CD4-positive, alpha-beta T cell treated with Interleukin-6 at 100 ng/mL for 8 hours (primary cell): ENCODE results near the gene SPEG.
"Not testable (repeated sequence)": the region's sequence is repeated elsewhere in the genome, so short reads cannot be mapped to it uniquely, and the experiment has no call there.

ENCODE experiments used
- DNase-seq: peaks from one replicate; pipeline ENCODE4 v3.0.0-alpha.2; 2020; ENCODE audit warnings: mixed read lengths, low spot score

Gene SPEG

DNA sequence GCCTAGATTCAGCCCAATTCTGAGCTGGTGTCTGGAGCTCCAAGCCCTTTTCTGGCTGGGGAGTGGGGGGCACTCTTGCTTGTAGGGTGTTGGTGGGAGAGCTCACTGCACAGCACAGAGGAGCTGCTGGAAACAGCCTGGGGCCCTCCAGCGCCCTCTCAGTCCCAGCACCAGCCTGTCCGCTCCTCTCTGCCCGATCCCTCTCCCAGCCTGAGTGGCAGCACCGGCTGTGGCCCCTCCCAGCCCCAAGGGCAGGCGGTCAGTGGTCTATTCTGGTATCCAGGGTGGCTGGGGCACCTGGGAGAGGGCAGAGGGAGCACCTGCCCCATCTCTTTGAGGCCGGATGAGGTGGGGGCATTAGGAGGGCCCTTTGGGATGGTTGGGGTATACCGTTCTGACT, 29.7 kb upstream of the SPEG start:
- DNase-seq = no peak

DNA sequence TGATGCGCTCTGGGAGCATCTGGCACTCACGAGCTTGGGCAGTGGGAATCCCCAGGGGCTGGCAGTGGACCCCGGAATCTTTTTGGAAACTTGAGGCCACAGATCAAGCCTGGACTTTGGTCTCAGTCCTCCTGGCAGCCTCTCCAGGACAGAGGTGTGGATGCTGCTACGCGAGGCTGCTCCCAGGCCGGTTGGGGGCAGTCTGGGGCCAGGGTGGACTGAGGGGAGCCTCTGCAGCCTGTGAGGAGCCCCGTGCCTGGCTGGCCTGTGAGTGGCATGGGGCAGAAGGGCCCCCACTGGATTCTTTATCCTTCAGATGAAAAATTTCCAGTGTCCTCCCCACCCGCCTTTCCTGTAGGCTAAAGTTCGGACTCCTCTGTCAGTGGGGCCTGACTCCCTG, 29.2 kb upstream of the SPEG start:
- no peak for DNase-seq

DNA sequence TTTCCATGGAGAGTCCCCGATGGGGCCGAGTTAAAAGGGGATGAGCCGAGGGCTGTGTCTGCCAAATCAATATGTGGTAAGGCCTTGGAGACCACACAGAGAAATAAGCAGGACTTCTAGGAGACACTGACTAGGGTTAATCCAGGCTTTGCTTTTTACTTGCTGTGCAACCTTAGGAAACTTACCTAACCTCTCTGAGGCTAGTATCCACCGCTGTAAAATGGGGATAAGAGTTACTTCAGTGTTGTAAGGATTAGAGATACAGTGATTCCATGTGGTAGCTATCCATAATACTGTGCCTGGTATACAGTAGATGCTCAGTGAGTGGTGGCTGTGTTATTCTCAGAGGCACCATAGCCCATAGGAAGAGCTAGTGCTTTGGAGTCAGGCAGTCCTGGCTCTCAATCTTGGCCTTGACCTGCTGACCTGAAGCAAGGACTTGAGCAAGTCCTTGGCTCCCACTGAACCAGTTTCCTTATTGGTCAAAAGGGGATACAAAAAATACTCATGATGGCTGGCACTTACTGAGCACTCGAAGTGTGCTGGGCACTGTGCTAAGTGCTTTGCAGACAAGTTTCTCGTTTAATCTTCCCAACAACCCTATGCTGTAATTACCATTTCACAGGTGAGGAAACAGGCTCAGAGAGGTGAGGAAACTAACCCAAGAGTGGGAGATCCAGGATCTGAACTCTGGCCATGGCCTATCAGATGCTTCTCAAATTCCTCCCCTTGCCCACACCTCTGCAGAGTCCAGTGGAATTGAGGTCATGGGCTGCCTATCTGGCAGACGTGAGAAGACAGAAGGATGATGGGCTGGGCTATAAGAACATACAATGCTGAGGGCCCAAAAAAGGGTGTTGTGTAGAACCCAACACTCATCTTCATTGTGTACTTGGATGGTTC, 28.4 kb upstream of the SPEG start:
- no peak for DNase-seq

DNA sequence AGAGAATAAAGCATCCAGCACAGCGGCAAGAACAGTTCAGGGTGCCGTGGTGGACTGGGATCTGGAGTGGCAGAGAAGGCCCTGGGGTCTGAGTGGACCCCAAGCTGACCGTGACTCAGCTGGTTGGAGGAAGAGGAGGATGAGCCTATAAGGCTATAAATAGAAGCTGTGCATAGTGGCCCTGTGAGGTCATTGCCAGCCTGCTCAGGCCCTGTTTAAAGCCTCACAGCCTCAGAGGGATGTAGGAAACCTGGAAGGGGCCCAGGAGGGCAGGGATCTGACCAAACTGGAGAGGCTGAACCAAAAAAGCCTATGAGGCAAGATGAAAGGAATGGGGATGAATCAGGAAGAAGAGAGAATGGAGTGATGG, 27.8 kb upstream of the SPEG start:
- no peak for DNase-seq

DNA sequence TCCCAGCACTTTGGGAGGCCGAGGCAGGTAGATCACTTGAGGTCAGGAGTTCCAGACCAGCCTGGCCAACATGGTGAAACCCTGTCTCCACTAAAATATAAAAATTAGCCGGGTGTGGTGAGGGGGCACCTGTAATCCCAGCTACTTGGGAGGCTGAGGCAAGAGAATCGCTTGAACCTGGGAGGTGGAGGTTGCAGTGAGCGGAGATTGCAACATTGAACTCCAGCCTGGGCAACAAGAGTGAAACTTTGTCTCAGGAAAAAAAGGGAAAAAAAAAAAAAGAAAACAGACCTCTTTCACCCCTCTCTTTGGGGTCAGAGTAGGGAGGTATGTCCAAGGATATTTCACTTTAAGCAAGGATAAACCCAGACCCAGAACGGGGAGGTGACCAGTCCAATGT, 27.3 kb upstream of the SPEG start:
- not testable (repeated sequence) for DNase-seq

DNA sequence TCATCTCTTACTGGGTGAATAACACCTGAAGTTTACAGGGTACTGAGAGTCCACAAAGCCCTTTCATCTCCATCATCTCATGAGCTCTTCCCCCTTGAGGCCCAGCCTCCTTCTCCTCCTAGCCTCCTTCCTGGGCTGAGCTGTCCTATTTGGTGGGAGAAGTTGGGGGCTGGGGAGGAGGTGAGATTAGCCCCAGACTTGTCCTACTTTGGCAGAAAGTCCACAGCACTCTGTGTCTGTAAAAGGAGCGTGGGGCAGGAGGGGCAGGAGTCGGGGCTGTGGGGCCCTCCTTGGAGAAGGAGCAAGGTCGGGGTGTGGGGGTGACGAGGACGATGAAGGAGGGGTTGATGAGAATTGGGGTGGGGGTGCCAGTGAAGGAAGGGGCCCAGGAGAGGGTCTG, 26.4 kb upstream of the SPEG start:
- DNase-seq = no peak

DNA sequence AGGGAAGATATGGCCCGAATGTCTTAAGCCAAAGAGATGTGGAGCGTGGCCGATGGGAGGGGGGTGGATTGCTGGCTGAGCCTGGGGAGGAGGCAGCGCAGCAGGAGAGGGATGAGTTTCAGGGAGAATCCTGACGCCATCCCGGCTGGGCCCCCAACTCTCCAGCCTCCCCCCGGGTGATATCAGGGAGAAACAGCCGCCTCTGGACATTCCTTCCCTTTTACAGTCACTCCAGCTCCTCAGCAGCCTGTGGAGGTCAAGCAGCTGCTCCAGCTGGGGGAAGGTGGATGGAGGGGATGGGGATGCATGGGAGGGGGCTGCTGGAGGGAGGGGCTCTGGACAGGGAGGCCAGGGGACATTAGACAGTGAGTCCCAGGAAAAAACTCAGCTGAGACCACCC, 26.0 kb upstream of the SPEG start:
- no peak for DNase-seq

DNA sequence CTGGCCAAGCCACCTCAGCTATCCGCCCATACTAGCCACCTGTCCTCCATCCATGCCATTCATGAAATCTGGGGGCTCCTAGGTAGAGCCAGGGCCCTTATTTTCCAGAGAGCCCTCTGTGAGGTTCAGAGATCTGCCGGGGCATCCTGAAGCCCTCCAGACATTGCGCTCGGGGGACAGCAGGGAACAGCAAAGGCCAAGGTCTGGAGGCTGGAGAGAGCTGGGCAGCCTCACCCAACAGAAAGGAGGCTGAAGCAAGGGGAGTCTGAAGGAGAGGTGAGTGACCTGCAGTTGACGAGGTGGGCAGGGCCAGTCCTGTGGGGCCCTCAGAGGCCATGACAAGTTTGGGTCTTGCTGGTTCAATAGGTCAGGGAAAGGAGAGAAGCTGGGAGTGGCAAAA, 25.0 kb upstream of the SPEG start:
- no peak for DNase-seq

DNA sequence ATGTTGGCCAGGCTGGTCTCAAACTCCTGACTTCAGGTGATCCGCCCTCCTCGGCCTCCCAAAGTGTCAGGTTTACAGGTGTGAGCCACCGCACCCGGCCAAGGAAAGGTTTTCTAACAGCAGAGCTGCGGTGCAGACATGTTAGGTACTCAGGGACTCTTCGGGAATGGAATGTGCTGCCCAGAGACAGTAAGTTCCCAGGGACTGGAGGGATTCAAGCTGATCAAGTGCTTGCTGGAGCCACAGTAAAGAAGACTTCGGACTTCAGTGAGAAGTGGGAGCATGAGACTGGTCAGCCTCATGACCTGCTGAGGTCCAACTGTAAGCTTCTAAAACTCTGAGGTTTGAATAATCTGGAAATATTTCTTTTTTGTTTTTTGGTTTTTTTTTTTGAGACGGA, 24.3 kb upstream of the SPEG start:
- no peak for DNase-seq

DNA sequence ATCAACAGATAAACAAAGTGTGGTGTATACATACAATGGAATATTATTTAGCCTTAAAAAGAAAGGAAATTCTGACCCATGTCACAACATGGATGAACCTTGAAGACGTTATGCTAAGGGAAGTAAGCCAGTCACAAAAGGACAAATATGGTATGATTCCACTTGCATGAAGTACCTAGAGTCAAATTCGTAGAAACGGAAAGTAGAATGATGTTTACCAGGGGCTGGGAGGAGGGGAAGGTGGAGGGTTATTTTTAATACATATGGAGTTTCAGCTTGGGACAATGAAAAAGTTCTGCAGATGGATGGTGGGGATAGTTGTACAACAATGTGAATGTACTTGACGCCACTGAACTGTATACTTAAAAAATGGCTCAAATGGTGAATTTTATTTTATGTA, 19.8 kb upstream of the SPEG start:
- no peak for DNase-seq

DNA sequence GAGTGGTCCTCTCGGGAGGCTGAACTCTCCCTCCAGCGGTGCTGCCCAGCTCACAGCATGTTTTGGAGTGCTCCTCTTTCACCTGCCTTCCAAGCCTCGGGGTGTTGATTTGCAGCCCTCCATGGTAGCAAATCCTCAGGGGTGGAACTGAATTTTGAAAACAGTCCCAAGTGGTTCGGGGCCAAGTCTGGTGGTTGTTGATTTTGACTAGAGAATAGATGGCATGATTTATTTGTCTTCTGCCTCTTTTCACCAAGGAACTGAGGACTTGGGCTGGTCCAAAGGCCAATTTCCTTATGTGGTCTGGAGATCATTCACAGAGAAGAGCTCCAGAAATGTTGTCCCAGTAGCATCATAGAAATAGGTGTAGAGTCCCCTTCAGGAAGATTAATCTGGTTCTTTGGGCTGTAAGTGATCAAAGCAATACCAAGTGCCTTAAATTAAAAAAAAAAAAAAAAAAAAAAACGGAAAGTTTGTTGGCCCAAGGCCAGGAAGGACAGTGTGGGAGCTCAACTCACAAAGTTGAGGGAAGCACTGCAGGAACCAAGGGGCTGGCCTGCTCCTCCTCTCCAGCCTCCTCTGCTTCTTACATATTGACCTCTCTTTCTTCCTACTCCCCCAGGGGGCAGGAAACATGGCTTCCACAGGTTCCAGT, 18.9 kb upstream of the SPEG start:
- no peak for DNase-seq

DNA sequence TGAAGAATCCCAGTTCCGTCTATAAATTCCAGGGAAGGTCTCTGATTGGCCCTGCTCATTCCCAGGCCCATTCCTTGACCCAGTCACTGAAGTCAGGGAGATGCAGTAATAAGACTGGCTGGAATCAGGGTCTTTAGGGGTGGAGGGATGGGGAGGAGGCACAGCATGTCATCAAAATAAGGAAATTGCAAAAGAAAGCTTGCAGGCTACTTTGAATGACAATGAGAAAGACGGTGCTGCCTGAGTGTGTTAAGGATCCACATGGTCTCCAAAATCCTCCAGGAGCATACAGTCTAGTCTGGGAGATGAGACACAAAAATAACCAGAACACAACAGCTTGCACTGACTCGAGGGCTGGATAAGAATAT, 18.4 kb upstream of the SPEG start:
- DNase-seq = no peak

DNA sequence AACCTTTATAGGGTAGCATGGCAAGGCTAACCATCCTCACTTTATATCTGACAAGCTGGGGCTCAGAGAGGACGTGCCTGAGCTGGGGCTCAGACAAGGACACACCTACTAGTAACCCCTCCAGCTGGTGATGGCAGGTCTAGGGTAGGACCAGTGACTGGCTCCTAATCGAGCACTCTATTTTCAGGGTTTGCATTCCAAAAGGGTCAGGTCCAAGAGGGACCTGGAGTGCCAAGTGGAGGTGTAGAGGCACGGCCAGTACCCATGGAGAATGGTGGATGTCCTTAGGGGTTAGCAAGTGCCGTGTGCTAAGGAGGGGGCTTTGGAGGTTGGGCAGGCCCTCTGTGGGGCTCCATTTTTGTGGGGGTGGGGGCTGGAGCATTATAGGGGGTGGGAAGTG, 17.7 kb upstream of the SPEG start:
- no peak for DNase-seq

DNA sequence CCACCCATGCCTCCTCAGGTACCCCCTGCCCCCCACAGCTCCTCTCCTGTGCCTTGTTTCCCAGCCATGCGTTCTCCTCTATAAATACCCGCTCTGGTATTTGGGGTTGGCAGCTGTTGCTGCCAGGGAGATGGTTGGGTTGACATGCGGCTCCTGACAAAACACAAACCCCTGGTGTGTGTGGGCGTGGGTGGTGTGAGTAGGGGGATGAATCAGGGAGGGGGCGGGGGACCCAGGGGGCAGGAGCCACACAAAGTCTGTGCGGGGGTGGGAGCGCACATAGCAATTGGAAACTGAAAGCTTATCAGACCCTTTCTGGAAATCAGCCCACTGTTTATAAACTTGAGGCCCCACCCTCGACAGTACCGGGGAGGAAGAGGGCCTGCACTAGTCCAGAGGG, 17.3 kb upstream of the SPEG start:
- DNase-seq = no peak

DNA sequence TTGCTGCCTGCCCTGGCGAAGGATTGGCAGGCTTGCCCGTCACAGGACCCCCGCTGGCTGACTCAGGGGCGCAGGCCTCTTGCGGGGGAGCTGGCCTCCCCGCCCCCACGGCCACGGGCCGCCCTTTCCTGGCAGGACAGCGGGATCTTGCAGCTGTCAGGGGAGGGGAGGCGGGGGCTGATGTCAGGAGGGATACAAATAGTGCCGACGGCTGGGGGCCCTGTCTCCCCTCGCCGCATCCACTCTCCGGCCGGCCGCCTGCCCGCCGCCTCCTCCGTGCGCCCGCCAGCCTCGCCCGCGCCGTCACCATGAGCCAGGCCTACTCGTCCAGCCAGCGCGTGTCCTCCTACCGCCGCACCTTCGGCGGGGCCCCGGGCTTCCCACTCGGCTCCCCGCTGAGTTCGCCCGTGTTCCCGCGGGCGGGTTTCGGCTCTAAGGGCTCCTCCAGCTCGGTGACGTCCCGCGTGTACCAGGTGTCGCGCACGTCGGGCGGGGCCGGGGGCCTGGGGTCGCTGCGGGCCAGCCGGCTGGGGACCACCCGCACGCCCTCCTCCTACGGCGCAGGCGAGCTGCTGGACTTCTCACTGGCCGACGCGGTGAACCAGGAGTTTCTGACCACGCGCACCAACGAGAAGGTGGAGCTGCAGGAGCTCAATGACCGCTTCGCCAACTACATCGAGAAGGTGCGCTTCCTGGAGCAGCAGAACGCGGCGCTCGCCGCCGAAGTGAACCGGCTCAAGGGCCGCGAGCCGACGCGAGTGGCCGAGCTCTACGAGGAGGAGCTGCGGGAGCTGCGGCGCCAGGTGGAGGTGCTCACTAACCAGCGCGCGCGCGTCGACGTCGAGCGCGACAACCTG, 16.3 kb upstream of the SPEG start, which contains the start of gene DES:
DES (plus strand) TSS at position 223 of the 857 bp plus-strand sequence; CDS start at position 309, 86 bp downstream.
- no peak for DNase-seq

DNA sequence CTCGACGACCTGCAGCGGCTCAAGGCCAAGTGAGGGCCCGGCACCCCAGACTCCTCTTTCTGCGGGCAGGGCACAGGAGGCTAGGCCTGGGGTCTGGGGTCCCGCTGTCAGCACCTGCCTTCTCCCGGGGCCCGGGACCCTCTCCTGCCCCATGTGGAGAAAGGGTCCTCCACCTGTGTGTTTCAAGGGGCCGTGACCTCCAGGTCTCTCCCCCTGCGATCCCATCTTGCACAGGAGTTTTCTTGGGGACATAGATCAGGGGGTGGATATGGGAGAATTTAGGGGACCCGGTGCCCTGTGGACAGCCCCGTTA, 15.7 kb upstream of the SPEG start:
- DNase-seq = no peak

DNA sequence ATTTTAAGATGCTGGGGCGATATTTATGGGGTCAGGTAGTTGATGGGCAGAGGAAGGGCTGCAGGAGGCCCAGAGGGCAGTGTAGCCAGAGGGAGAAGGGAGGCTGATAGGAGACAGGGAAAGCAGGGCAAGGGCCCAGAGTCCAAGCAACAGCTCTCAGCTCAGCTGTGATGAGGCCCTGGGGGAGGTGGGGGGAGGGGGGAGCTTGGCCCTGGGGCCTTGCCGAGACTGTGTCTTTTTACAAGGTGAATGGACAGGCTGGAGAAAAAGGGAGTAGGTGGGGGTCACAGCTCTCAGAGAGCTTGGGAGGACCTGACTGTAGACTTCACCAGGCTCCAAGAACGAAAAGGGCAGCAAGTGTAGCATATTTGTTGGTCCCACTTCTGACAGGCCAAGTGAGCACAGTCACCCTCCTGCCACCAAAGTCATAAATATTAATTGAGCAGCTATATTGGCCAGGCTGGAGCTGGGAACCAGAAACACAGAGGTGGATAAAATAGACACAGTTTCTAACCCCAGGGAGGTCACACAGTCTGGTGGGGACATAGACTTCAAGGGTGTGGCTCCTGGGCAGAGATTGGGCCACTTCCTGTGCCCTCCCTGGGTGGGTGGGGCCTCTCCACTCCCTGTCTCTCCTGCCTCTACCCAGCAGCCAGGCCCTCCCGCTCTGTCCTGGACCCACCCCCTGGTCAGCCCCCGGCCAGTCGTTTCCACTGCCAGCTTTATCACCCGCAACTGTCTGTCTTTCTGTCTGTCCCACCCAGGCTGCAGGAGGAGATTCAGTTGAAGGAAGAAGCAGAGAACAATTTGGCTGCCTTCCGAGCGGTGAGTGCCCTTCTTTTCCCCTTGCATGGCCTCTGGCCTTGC, 15.1 kb upstream of the SPEG start:
- no peak for DNase-seq

DNA sequence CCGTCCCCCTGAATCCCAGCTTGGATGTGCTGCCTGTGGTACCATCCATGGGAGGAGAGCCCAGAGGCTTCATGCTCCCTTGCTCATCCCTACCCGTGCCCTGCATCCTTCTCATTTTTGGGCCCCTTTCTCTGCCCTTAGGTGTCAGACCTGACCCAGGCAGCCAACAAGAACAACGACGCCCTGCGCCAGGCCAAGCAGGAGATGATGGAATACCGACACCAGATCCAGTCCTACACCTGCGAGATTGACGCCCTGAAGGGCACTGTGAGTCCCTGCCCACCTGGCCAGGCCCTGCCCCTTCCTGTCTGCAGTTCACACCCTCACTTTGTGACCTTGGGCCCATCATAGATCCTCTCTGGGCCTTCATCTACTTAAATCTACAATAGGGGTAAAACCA, 14.0 kb upstream of the SPEG start:
- no peak for DNase-seq

DNA sequence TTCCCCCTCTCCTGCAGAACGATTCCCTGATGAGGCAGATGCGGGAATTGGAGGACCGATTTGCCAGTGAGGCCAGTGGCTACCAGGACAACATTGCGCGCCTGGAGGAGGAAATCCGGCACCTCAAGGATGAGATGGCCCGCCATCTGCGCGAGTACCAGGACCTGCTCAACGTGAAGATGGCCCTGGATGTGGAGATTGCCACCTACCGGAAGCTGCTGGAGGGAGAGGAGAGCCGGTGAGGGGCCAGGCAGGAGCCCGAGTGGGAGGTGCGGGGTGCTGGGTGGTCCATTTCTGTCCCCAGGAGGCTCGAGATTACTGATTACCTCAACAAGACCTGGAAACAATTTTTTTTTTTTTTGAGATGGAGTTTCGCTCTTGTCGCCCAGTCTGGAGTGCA, 13.3 kb upstream of the SPEG start:
- no peak for DNase-seq

DNA sequence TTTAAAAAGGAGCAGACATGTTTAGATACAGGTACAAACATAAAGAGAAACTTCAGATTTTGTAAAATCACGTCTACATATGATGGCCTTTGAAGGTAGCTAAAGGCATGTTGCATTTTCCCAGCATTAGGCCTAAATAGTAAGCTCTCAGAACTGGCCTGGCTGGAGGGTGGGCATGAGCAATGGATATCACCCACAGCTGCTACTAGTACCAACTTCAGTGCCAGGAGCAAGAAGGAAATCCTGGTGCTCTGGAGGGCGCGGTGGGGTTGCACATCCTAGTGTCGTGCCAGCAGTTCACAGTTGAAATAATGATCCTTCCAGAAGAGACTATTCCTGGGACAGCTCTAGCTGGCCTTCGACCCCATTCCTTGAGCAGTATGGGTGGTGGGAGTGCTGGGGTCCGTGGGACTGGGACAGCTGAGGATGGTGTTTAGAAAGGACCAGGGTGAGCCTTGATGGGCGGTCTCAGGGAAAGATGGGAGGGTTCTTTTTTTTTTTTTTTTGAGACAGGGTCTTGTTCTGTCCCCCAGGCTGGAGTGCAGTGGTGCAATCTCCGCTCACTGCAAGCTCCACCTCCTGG, 11.6 kb upstream of the SPEG start:
- no peak for DNase-seq

DNA sequence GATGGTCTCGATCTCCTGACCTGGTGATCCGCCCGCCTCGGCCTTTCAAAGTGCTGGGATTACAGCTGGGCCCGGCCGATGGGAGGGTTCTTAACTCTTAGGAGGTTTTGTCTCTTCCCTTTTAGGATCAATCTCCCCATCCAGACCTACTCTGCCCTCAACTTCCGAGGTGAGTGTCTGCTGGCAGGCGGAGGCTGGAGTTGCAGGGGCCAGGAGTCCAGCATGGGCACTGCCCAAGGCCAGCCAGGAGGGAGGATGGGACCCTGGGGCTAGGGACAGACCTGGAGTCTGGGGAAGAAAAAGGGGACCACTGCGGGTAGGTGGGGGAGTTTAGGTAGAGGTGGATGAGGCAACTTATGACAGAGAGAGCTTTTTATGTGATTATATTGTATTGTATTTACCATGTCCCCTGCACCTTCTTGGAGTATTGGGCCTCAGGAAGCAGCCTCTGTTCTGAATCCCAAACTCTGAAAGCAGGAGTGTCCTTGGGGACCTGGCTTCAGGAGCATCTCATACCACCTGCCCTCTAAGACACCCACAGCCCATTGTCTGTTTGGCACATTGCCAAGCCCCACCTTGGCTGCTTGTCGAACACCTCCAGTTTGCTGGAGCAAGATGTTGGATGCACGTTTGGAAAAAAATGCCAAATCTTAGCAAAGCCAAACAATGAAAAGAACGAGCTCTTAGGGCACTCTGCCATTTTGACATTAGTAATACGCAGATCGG, 10.8 kb upstream of the SPEG start:
- DNase-seq = no peak
